MCF 10A (cell line): Measurements from ENCODE around the gene ASIC1. TPM values are rescaled to one million over a fixed set of nuclear protein-coding genes. Genes with fewer than 3 reads are reported as not detected.

ENCODE experiments used
- BruUV-seq: library from RNA; stranded (reverse); fragments of 400-500 nt; replicated peaks from 2 replicates; lab custom pipeline; 2021; lab: Mats Ljungman, UMichigan
- CTCF ChIA-PET: fragments of 300-600 bp; sonication (Branson Sonifier 250); formaldehyde crosslinking; extraction: SDS; loops from one replicate; lab custom pipeline; 2021; ENCODE audit warnings: antibody characterized with exemption, inconsistent platforms; lab: Yijun Ruan, JAX
- POLR2A ChIA-PET: fragments of 300-600, 350-650 bp; sonication (Branson Sonifier 250); formaldehyde crosslinking; extraction: SDS; loops from one replicate; lab custom pipeline; 2020; ENCODE audit warnings: antibody characterized with exemption, inconsistent platforms; lab: Yijun Ruan, JAX
- DNase-seq: peaks from one replicate; pipeline ENCODE4 v3.0.0-alpha.2; 2018; ENCODE audit not compliant: unreplicated experiment
- H3K27ac Mint-ChIP-seq: one replicate; pipeline ENCODE4 v1.8.0; 2022; ENCODE audit warnings: mild to moderate bottlenecking, low read depth, mixed read lengths; ENCODE audit not compliant: unreplicated experiment
- H3K27me3 Mint-ChIP-seq: one replicate; pipeline ENCODE4 v1.8.0; 2022; ENCODE audit warnings: mixed read lengths; ENCODE audit not compliant: insufficient read depth, unreplicated experiment
- H3K36me3 Mint-ChIP-seq: one replicate; pipeline ENCODE4 v1.8.0; 2022; ENCODE audit warnings: mild to moderate bottlenecking, moderate library complexity, mixed read lengths; ENCODE audit not compliant: insufficient read depth, unreplicated experiment
- H3K4me1 Mint-ChIP-seq: one replicate; pipeline ENCODE4 v1.8.0; 2022; ENCODE audit warnings: mixed read lengths; ENCODE audit not compliant: insufficient read depth, unreplicated experiment
- H3K4me3 Mint-ChIP-seq: one replicate; pipeline ENCODE4 v1.8.0; 2022; ENCODE audit warnings: mild to moderate bottlenecking, moderate library complexity, mixed read lengths; ENCODE audit not compliant: unreplicated experiment
- H3K9me3 Mint-ChIP-seq: one replicate; pipeline ENCODE4 v1.8.0; 2022; ENCODE audit warnings: mixed read lengths; ENCODE audit not compliant: unreplicated experiment
- intact Hi-C: fragments of 100-400 bp; cut with micrococcal nuclease; formaldehyde crosslinking; loops from 2 replicates; pipeline ENCODE4 v1.14.1; 2022
- total RNA-seq: library from RNA; stranded (reverse); gene quantifications from 2 replicates; pipeline ENCODE4 v1.2.3, GENCODE V29; 2022
- TF ChIP-seq, protein P1 (sequence below): fragments of 200-600 bp; IDR thresholded peaks from one replicate; pipeline ENCODE4 v1.8.0; 2022; ENCODE audit warnings: antibody characterized with exemption, mild to moderate bottlenecking; ENCODE audit not compliant: unreplicated experiment

The ASIC1 gene
- total RNA-seq, 1 experiment from 2014 or later, result 1.7 TPM

DNA sequence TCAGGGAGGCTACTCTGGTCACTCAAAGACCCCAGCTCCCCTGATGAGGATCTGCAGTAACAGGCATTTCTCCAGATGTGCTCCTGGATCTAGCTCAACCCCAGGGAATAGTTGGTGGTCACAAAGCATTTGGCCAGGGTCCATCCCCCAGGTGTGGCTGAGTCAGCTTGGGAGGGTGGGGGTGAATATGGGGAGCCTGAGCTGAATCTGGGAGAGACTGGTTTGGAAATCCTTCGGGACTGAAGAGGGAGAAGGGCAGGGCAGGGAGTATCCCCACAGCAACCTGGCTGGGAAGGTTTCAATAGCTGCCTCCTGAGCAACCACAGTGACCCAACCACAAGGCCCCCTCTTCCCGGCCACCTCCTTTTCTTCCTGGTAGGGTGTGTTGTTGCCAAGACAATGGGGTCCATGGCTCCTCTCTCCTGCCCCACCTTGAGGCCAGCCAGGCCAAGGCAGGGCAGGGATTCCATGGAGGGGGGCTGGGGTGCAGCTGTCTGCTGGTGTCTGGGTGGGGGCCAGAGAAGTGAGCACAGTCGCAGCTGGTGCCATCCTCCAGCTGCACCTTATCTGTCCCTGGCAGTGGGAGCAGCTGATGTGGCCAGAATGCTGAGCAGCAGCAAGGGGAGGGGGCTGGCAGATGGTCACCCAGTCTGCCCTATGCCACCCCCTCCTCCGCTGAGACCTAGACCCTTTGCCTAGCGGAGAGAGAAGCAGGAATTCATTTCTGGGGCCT lies 5.5 kb downstream of the ASIC1 start:
- H3K4me3 Mint-ChIP-seq, result no peak overlapping the region
- no peaks in the 10 kb centered on the region for H3K27me3 Mint-ChIP-seq
- intact Hi-C loops, result no loop called here
- BruUV-seq, result no TSS peak
- POLR2A ChIA-PET, result no interaction called here
- no peaks in the 10 kb centered on the region for H3K36me3 Mint-ChIP-seq
- peaks cover 4% of the 10 kb centered on the region for H3K4me1 Mint-ChIP-seq
- no peak overlapping the region for H3K27ac Mint-ChIP-seq
- H3K9me3 Mint-ChIP-seq, result no peaks in the 10 kb centered on the region
- TF ChIP-seq, protein P1, sequence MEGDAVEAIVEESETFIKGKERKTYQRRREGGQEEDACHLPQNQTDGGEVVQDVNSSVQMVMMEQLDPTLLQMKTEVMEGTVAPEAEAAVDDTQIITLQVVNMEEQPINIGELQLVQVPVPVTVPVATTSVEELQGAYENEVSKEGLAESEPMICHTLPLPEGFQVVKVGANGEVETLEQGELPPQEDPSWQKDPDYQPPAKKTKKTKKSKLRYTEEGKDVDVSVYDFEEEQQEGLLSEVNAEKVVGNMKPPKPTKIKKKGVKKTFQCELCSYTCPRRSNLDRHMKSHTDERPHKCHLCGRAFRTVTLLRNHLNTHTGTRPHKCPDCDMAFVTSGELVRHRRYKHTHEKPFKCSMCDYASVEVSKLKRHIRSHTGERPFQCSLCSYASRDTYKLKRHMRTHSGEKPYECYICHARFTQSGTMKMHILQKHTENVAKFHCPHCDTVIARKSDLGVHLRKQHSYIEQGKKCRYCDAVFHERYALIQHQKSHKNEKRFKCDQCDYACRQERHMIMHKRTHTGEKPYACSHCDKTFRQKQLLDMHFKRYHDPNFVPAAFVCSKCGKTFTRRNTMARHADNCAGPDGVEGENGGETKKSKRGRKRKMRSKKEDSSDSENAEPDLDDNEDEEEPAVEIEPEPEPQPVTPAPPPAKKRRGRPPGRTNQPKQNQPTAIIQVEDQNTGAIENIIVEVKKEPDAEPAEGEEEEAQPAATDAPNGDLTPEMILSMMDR, result no peak
- CTCF ChIA-PET, result interaction anchor here (0.6 to 2.3 kb wide), 6 partner anchors 8 to 196 kb away, joined by 3 to 14 read pairs (median 4); partner anchors contain the start of gene COX14
- peak; percentile 36 for DNase-seq

DNA sequence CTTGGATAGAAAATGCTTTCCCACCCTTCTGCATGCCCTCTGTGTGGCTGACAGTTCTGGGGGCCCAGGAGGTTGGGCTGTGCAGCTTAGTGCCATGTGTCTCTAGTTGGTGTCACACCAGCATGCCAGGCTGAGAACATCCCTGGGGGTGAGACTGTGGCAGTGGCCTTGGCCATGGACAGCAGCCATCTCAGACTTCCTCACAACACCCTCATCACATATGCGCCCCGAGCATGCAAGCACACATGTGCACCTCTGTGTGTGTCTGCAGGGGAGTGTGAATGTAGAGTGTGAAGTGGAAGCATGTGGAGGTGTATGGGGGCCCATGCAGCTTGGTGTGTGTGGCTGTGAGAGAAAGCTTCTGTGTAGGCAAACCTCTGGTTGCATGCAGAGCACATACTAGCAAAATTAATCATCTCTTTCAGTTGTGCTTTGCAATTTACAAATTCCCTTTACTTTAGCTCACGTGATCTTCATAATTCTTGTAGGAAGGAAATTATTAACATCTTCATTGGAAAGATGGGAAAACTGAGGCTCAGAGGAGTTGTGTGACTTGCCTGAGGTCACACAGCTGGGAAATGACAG lies 8.4 kb downstream of the ASIC1 start:
- Mint-ChIP-seq H3K36me3 (no peaks in the 10 kb centered on the region), H3K9me3 (no peaks in the 10 kb centered on the region), H3K27ac (no peak overlapping the region), H3K4me3 (no peak overlapping the region), H3K4me1 (peaks cover 14% of the 10 kb centered on the region), H3K27me3 (no peaks in the 10 kb centered on the region)
- no TSS peak for BruUV-seq
- TF ChIP-seq, protein P1, result no peak
- DNase-seq, result no peak
- ChIA-PET POLR2A (interaction anchor here (1.3 kb wide), 1 partner anchor 167 kb away, joined by 3 read pairs; no protein-coding TSS in a partner anchor), CTCF (interaction anchor here (0.6 to 11.8 kb wide), 8 partner anchors 9 to 199 kb away, joined by 3 to 241 read pairs (median 7); partner anchors contain the start of gene AQP6)
- intact Hi-C loops, result no loop called here

DNA sequence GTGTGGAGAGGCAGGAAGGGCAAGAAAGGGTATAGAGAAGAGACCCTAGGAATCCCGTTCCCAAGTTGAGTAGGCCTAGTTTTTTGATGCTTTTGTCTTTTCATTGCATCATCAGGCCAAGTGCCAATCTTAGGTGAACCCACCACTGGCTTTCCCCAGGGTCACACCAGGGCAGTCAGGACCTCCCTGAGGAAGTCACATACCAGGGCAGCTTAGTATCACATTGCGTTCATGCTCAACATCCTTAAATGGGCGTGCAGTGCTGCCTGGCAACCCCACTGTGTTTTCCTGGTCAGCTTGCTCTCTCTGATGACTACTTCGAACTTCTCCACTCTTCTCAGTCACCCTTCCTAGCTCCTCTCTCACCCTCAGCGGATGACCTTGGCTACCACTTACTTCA lies 9.0 kb downstream of the ASIC1 start:
- H3K27ac Mint-ChIP-seq, result no peak overlapping the region
- H3K36me3 Mint-ChIP-seq, result no peaks in the 10 kb centered on the region
- POLR2A ChIA-PET, result interaction anchor here (1.3 kb wide), 1 partner anchor 168 kb away, joined by 3 read pairs; no protein-coding TSS in a partner anchor
- H3K27me3 Mint-ChIP-seq, result no peaks in the 10 kb centered on the region
- peaks cover 14% of the 10 kb centered on the region for H3K4me1 Mint-ChIP-seq
- CTCF ChIA-PET, result interaction anchor here (0.6 to 11.8 kb wide), 9 partner anchors 8 to 199 kb away, joined by 3 to 241 read pairs (median 6); partner anchors contain the start of gene AQP6
- intact Hi-C loops, result no loop called here
- no TSS peak for BruUV-seq
- no peak overlapping the region for H3K4me3 Mint-ChIP-seq
- TF ChIP-seq, protein P1, result no peak
- no peaks in the 10 kb centered on the region for H3K9me3 Mint-ChIP-seq
- no peak for DNase-seq

DNA sequence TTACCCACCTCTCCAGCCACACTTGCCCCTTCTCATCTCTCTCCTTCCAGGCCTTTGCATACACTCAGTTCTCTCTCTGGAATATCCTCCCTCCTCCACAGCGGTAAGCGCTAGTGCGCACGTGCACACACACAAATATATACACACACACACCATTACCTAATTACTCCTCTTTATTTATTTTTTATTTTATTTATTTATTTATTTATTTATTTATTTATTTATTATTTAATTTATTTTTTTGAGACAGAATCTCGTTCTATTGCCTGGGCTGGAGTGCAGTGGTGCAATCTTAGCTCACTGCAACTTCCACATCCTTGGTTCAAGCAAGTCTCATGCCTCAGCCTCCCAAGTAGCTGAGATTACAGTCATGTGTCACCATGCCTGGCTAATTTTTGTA lies 11.7 kb downstream of the ASIC1 start:
- POLR2A ChIA-PET, result interaction anchor here (0.9 to 2.1 kb wide), 3 partner anchors 44 to 102 kb away, joined by 3 to 7 read pairs (median 3); no protein-coding TSS in a partner anchor
- TF ChIP-seq, protein P1, result no peak
- Mint-ChIP-seq H3K27ac (no peak overlapping the region), H3K4me1 (peaks cover 10% of the 10 kb centered on the region), H3K36me3 (no peaks in the 10 kb centered on the region), H3K4me3 (no peak overlapping the region), H3K9me3 (no peaks in the 10 kb centered on the region), H3K27me3 (no peaks in the 10 kb centered on the region)
- DNase-seq, result no peak
- intact Hi-C loops, result no loop called here
- BruUV-seq, result no TSS peak
- CTCF ChIA-PET, result interaction anchor here (0.5 to 11.8 kb wide), 16 partner anchors 8 to 273 kb away, joined by 3 to 241 read pairs (median 6); partner anchors contain the start of gene AQP6
